H1 (cell line): Measurements from ENCODE around the gene SSNA1. TPM values are rescaled to one million over a fixed set of nuclear protein-coding genes. Genes with fewer than 3 reads are reported as not detected.

Experiments
- BCL11A ChIP-seq, 2 experiments: IDR thresholded peaks; one replicate each; pipeline ENCODE4 v1.6.1; 2011; ENCODE audit warnings: low read depth in 2 of 2, low read length in 2 of 2, mild to moderate bottlenecking in 2 of 2
- CHD7 ChIP-seq: fragments of 300-600 bp; sonication (generic); IDR thresholded peaks from 2 replicates; pipeline ENCODE4 v1.7.1; 2012; ENCODE audit warnings: low read length, moderate library complexity, mild to moderate bottlenecking, inconsistent platforms; ENCODE audit not compliant: insufficient replicate concordance
- E2F6 ChIP-seq: IDR thresholded peaks from 2 replicates; pipeline ENCODE4 v1.6.1; 2012; ENCODE audit warnings: inconsistent platforms
- EGR1 ChIP-seq: IDR thresholded peaks from 2 replicates; pipeline ENCODE4 v1.6.1; 2011; ENCODE audit warnings: low read depth, low read length, borderline replicate concordance
- JUND ChIP-seq: IDR thresholded peaks from 2 replicates; pipeline ENCODE4 v1.6.1; 2011; ENCODE audit warnings: mild to moderate bottlenecking, improper control_type of control experiment, low read length
- NRF1 ChIP-seq: IDR thresholded peaks from 2 replicates; pipeline ENCODE4 v1.6.1; 2011; ENCODE audit warnings: mild to moderate bottlenecking, low read depth, low read length, improper control_type of control experiment
- SIN3A ChIP-seq, 2 experiments: IDR thresholded peaks in 1 of 2; conservative IDR thresholded peaks in 1 of 2; 2 replicates each; pipeline ENCODE4 v1.6.1; 2011 to 2012; ENCODE audit warnings: low read length in 2 of 2, improper control_type of control experiment in 1 of 2, low read depth in 1 of 2, mild to moderate bottlenecking in 1 of 2
- SP4 ChIP-seq: IDR thresholded peaks from 2 replicates; pipeline ENCODE4 v1.6.1; 2012; ENCODE audit warnings: low read length, inconsistent platforms
- SRF ChIP-seq: IDR thresholded peaks from 2 replicates; pipeline ENCODE4 v1.6.1; 2011; ENCODE audit warnings: mild to moderate bottlenecking, low read depth, low read length, moderate library complexity
- polyA plus RNA-seq, 7 experiments: library from polyadenylated mRNA; depleted of rRNA in 3 of 7; stranded (reverse) in 5 of 7; unstranded in 2 of 7; fragments of >200 nt in 5 of 7; fragments of 200-250 nt in 2 of 7; gene quantifications; 1 replicate in 5 of 7; 2 replicates in 1 of 7; 4 replicates in 1 of 7; pipeline versions ENCODE4 v1.2.1 to v1.2.3, GENCODE V29; 2011 to 2013; ENCODE audit warnings: missing spikeins in 2 of 7, mixed read lengths in 2 of 7
- total RNA-seq: library from RNA; stranded (reverse); fragmentation: NEBNext Ultra II Directional; extraction: Animal tissue kit (Norgen Biotek cat#: 25700); gene quantifications from 2 replicates; pipeline ENCODE4 v1.2.1, GENCODE V29; 2021

The SSNA1 gene
- total and polyA plus RNA-seq, 2 of the 8 experiments (the other 6 are each of a cell fraction or from before 2014, with no cell fraction given) = 87.3 to 157 TPM

GRCh38 chr9:137227054-137227852 lies 38.8 kb downstream of the SSNA1 start, which contains the start of gene RNF224 (continued):
- TF ChIP-seq SIN3A (conservative IDR thresholded peaks at IDR 0.05 in 1 of 2, IDR thresholded peaks at IDR 0.05 in 1 of 2; ENCODE audit: low read depth in 1 of 2, low read length in 2 of 2) = peak in 1 of 2 experiments; percentile 75; a peak in 2 of 4 replicates
- no peak for TF ChIP-seq E2F6
- no peak for TF ChIP-seq SRF
- no peak for TF ChIP-seq SP4
- no peak for TF ChIP-seq JUND
- no peak for TF ChIP-seq CHD7
- no peak; the same call in 1 of the 2 replicates for TF ChIP-seq EGR1
- no peak for TF ChIP-seq BCL11A (IDR thresholded peaks at IDR 0.05; ENCODE audit: low read depth in 2 of 2, low read length in 2 of 2)
- no peak for TF ChIP-seq NRF1
